NCI-H1105 treated with DMSO at 0.1 percent for 48 hours (cell line): Measurements from ENCODE around the gene RND3.

ENCODE experiments used
- DNase-seq: peaks from one replicate; lab custom pipeline; 2025; lab: John Stamatoyannopoulos, UW

RND3 gene

GRCh38 chr2:150487537-150488429 is at the start of gene RND3:
RND3 (minus strand) TSS chr2:150487667; CDS start chr2:150487417, 250 bp downstream.
- peak; percentile 97 for DNase-seq

GRCh38 chr2:150535176-150535575 is 47.7 kb upstream of the RND3 start:
- DNase-seq = no peak

GRCh38 chr2:150532879-150533278 is 45.4 kb upstream of the RND3 start:
- no peak for DNase-seq

GRCh38 chr2:150532020-150532419 is 44.6 kb upstream of the RND3 start:
- DNase-seq = no peak

GRCh38 chr2:150531591-150531990 is 44.1 kb upstream of the RND3 start:
- DNase-seq = no peak

GRCh38 chr2:150530168-150530567 is 42.7 kb upstream of the RND3 start:
- no peak for DNase-seq

- no peak for DNase-seq
Measured at GRCh38 chr2:150528861-150529801, 41.7 kb upstream of the RND3 start.

- DNase-seq = no peak
Measured at GRCh38 chr2:150526827-150527226, 39.4 kb upstream of the RND3 start.

GRCh38 chr2:150526006-150526405 is 38.5 kb upstream of the RND3 start:
- DNase-seq = no peak

GRCh38 chr2:150522269-150522668 is 34.8 kb upstream of the RND3 start:
- DNase-seq = no peak

- DNase-seq = no peak
Measured at GRCh38 chr2:150520887-150521664, 33.6 kb upstream of the RND3 start.

- no peak for DNase-seq
Measured at GRCh38 chr2:150520033-150520432, 32.6 kb upstream of the RND3 start.

- DNase-seq = no peak
Measured at GRCh38 chr2:150517951-150518680, 30.6 kb upstream of the RND3 start.

GRCh38 chr2:150513647-150514046 is 26.2 kb upstream of the RND3 start:
- no peak for DNase-seq

GRCh38 chr2:150508497-150509137 is 21.1 kb upstream of the RND3 start:
- DNase-seq = no peak

- DNase-seq = no peak
Measured at GRCh38 chr2:150507071-150507470, 19.6 kb upstream of the RND3 start.

GRCh38 chr2:150505178-150505577 is 17.7 kb upstream of the RND3 start:
- no peak for DNase-seq

- DNase-seq = no peak
Measured at GRCh38 chr2:150495993-150496627, 8.6 kb upstream of the RND3 start.

- DNase-seq = no peak
Measured at GRCh38 chr2:150495001-150495400, 7.5 kb upstream of the RND3 start.

GRCh38 chr2:150494234-150494945 is 6.9 kb upstream of the RND3 start:
- no peak for DNase-seq
